B cell (primary cell): ENCODE results near the gene COG8. TPM values are rescaled to one million over a fixed set of nuclear protein-coding genes. Genes with fewer than 3 reads are reported as not detected.

Experiments used
- ATAC-seq: fragments of 200-7000 bp; cut with Tn5 transposase; one replicate; pipeline ENCODE4 v1.10.0; 2021; ENCODE audit warnings: low read depth, mild to moderate bottlenecking, moderate number of reproducible peaks, moderate library complexity
- CTCF ChIA-PET: fragments of 350-600 bp; sonication (Branson Sonifier 250); formaldehyde crosslinking; loops from one replicate; lab custom pipeline; 2021; ENCODE audit warnings: antibody characterized with exemption, inconsistent platforms; lab: Charles Lee
- POLR2A ChIA-PET: fragments of 350-600 bp; sonication (Branson Sonifier 250); formaldehyde crosslinking; loops from one replicate; lab custom pipeline; 2021; ENCODE audit warnings: antibody characterized with exemption; lab: Charles Lee
- DNase-seq: peaks from one replicate; pipeline ENCODE4 v3.0.0; 2013
- H2AFZ ChIP-seq: 2 replicates; pipeline ENCODE4 v1.6.1; 2012; ENCODE audit warnings: mild to moderate bottlenecking, low read depth, low read length; ENCODE audit not compliant: insufficient read depth, poor library complexity, severe bottlenecking
- H3K27ac ChIP-seq, 2 donors: 1 replicate in 1 of 2; 2 replicates in 1 of 2; pipeline ENCODE4 v1.5.1; 2012 to 2013; ENCODE audit warnings: low read length in 2 of 2, mild to moderate bottlenecking in 2 of 2, moderate library complexity in 1 of 2
- H3K27me3 ChIP-seq, 4 experiments: fragments of 200-600 bp in 1 of 4; sonication (generic) in 1 of 4; replicated peaks in 1 of 4; 1 replicate in 2 of 4; 2 replicates in 2 of 4; pipeline versions ENCODE4 v1.6.1 to v1.7.0; 2013 to 2016; ENCODE audit warnings: low read length in 3 of 4, mild to moderate bottlenecking in 2 of 4, mixed read lengths in 1 of 4, moderate library complexity in 1 of 4; ENCODE audit not compliant: insufficient read depth in 4 of 4, control insufficient read depth in 3 of 4; ENCODE audit errors: control extremely low read depth in 1 of 4
- H3K36me3 ChIP-seq, 2 experiments: replicated peaks in 1 of 2; 1 replicate in 1 of 2; 2 replicates in 1 of 2; pipeline versions ENCODE4 v1.6.1 to v1.7.1; 2013; ENCODE audit warnings: low read length in 1 of 2; ENCODE audit not compliant: insufficient read depth in 2 of 2, control insufficient read depth in 1 of 2; ENCODE audit errors: control extremely low read depth in 1 of 2, extremely low read depth in 1 of 2
- H3K4me1 ChIP-seq, 2 donors: fragments of 200-600 bp in 1 of 2; sonication (generic) in 1 of 2; 1 replicate in 1 of 2; 2 replicates in 1 of 2; pipeline versions ENCODE4 v1.5.1 to v1.6.1; 2013 to 2017; ENCODE audit warnings: low read length in 2 of 2; ENCODE audit not compliant: control insufficient read depth in 2 of 2, insufficient read depth in 2 of 2
- H3K4me2 ChIP-seq: replicated peaks from 2 replicates; pipeline ENCODE3; 2012; ENCODE audit warnings: mild to moderate bottlenecking, low read depth, low read length; ENCODE audit not compliant: poor library complexity, severe bottlenecking
- H3K4me3 ChIP-seq, 5 experiments: fragments of 200-600 bp in 1 of 5; sonication (generic) in 1 of 5; 1 replicate in 3 of 5; 2 replicates in 2 of 5; pipeline versions ENCODE4 v1.5.1 to v1.7.0; 2011 to 2016; ENCODE audit warnings: low read length in 4 of 5, mild to moderate bottlenecking in 4 of 5, low read depth in 2 of 5, control low read depth in 1 of 5, moderate library complexity in 1 of 5; ENCODE audit not compliant: insufficient read depth in 1 of 5; ENCODE audit errors: control extremely low read depth in 1 of 5, extremely low read depth in 1 of 5
- H3K79me2 ChIP-seq: fragments of 200-600 bp; sonication (generic); one replicate; pipeline ENCODE4 v1.6.0; 2016; ENCODE audit warnings: low read length; ENCODE audit not compliant: control insufficient read depth, insufficient read depth
- H3K9ac ChIP-seq: fragments of 200-600 bp; sonication (generic); 2 replicates; pipeline ENCODE4 v1.6.1; 2017; ENCODE audit warnings: mild to moderate bottlenecking, low read length, moderate library complexity
- H3K9me3 ChIP-seq, 3 donors: one replicate each; pipeline versions ENCODE4 v1.6.1 to v1.7.1; 2013; ENCODE audit warnings: low read length in 2 of 3; ENCODE audit not compliant: control insufficient read depth in 2 of 3, insufficient read depth in 1 of 3; ENCODE audit errors: control extremely low read depth in 1 of 3
- H4K20me1 ChIP-seq: 2 replicates; pipeline ENCODE4 v1.6.0; 2012; ENCODE audit warnings: mild to moderate bottlenecking, low read length; ENCODE audit not compliant: insufficient read depth, control insufficient read depth, poor library complexity, severe bottlenecking
- H3K27ac Mint-ChIP-seq: one replicate; pipeline ENCODE4 v1.8.0; 2021; ENCODE audit warnings: mixed read lengths
- H3K27me3 Mint-ChIP-seq: one replicate; pipeline ENCODE4 v1.8.0; 2021; ENCODE audit warnings: mixed read lengths
- H3K4me1 Mint-ChIP-seq: one replicate; pipeline ENCODE4 v1.8.0; 2021; ENCODE audit warnings: mixed read lengths
- H3K4me3 Mint-ChIP-seq: one replicate; pipeline ENCODE4 v1.8.0; 2021; ENCODE audit warnings: mixed read lengths
- H3K9me3 Mint-ChIP-seq: one replicate; pipeline ENCODE4 v1.8.0; 2022; ENCODE audit warnings: mixed read lengths; ENCODE audit not compliant: insufficient read depth
- EZH2 ChIP-seq: IDR thresholded peaks from 2 replicates; pipeline ENCODE4 v1.6.1; 2012; ENCODE audit warnings: borderline replicate concordance, low read depth, mild to moderate bottlenecking, moderate library complexity, low read length; ENCODE audit not compliant: insufficient read depth, poor library complexity, severe bottlenecking
- WGBS: methylation state at CpG from one replicate; pipeline ENCODE4 v1.1.5; 2013; ENCODE audit warnings: missing lambda C conversion rate; ENCODE audit not compliant: insufficient coverage; 5-methylcytosine and 5-hydroxymethylcytosine counted together
- intact Hi-C: fragments of 100-400 bp; cut with micrococcal nuclease; formaldehyde crosslinking; loops from one replicate; pipeline ENCODE4 v1.10.0; 2022
- polyA plus RNA-seq: library from polyadenylated mRNA; depleted of rRNA; stranded (reverse); fragments of >200 nt; gene quantifications from 2 replicates; pipeline ENCODE4 v1.2.3, GENCODE V29; 2012
- total RNA-seq, 2 donors: library from RNA; stranded (reverse); fragments of 120-200 nt in 1 of 2; gene quantifications; 1 replicate in 1 of 2; 2 replicates in 1 of 2; pipeline versions ENCODE4 v1.2.3 to v1.2.4, GENCODE V29; 2013 to 2022
- TF ChIP-seq, protein P1 (sequence below): fragments of 200-600 bp; IDR thresholded peaks from one replicate; pipeline ENCODE4 v1.8.0; 2022; ENCODE audit warnings: antibody characterized with exemption, mild to moderate bottlenecking

COG8 gene
- total and polyA plus RNA-seq, 2 donors (not counting 1 experiment from before 2014, with no cell fraction given): 34.4 to 61.6 TPM

GRCh38 chr16:69315486-69316311, 23.7 kb downstream of the COG8 start:
- Histone ChIP-seq H3K27me3 (no peaks in the 10 kb centered on the region), H3K79me2 (peaks cover 86% of the 10 kb centered on the region), H3K4me3 (no peak overlapping the region), H3K4me1 (peaks cover 7 to 18% of the 10 kb centered on the region in 2 donors), H4K20me1 (peaks cover 81% of the 10 kb centered on the region), H3K9me3 (no peaks in the 10 kb centered on the region), H3K9ac (no peak overlapping the region), H3K36me3 (peaks cover 2 to 61% of the 10 kb centered on the region in 2 experiments), H2AFZ (no peak overlapping the region), H3K27ac (no peak overlapping the region), H3K4me2 (no peak overlapping the region)
- TF ChIP-seq EZH2: no peak
- TF ChIP-seq, protein P1, sequence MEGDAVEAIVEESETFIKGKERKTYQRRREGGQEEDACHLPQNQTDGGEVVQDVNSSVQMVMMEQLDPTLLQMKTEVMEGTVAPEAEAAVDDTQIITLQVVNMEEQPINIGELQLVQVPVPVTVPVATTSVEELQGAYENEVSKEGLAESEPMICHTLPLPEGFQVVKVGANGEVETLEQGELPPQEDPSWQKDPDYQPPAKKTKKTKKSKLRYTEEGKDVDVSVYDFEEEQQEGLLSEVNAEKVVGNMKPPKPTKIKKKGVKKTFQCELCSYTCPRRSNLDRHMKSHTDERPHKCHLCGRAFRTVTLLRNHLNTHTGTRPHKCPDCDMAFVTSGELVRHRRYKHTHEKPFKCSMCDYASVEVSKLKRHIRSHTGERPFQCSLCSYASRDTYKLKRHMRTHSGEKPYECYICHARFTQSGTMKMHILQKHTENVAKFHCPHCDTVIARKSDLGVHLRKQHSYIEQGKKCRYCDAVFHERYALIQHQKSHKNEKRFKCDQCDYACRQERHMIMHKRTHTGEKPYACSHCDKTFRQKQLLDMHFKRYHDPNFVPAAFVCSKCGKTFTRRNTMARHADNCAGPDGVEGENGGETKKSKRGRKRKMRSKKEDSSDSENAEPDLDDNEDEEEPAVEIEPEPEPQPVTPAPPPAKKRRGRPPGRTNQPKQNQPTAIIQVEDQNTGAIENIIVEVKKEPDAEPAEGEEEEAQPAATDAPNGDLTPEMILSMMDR: no peak
- intact Hi-C loops: loop anchor here (10.0 kb wide), 1 partner anchor 781 kb away; the partner anchor contains the start of gene ZFP90
- ChIA-PET CTCF (interaction anchor here (1.8 kb wide), 1 partner anchor 10 kb away, joined by 5 read pairs; no protein-coding TSS in a partner anchor), POLR2A (no interaction called here)
- Mint-ChIP-seq H3K4me3 (no peak overlapping the region), H3K4me1 (peaks cover 19% of the 10 kb centered on the region), H3K27ac (no peak overlapping the region), H3K9me3 (no peaks in the 10 kb centered on the region), H3K27me3 (no peaks in the 10 kb centered on the region)
- ATAC-seq: no peak
- no peak for DNase-seq
- 98% methylated on average over 29 of the region's 30 CpGs for WGBS

- DNase-seq: no peak
- Histone ChIP-seq H4K20me1 (peaks cover 71% of the 10 kb centered on the region), H3K4me3 (no peak overlapping the region), H3K4me1 (peaks cover 10 to 23% of the 10 kb centered on the region in 2 donors), H3K9ac (no peak overlapping the region), H3K4me2 (no peak overlapping the region), H3K27ac (no peak overlapping the region), H3K36me3 (peaks cover 2 to 49% of the 10 kb centered on the region in 2 experiments), H3K27me3 (no peaks in the 10 kb centered on the region), H3K79me2 (peaks cover 76% of the 10 kb centered on the region), H3K9me3 (peaks cover 0 to 6% (median 0%) of the 10 kb centered on the region in 3 donors), H2AFZ (no peak overlapping the region)
- 96% methylated on average over 10 of the region's 11 CpGs for WGBS
- ChIA-PET CTCF (interaction anchor here (1.3 to 1.8 kb wide), 2 partner anchors 11 to 15 kb away, joined by 5 read pairs; no protein-coding TSS in a partner anchor), POLR2A (interaction anchor here (0.6 kb wide), 1 partner anchor 12 kb away, joined by 7 read pairs; no protein-coding TSS in a partner anchor)
- peaks cover 24% of the 10 kb centered on the region for H3K4me1 Mint-ChIP-seq
- no peaks in the 10 kb centered on the region for H3K9me3 Mint-ChIP-seq
- TF ChIP-seq, protein P1: no peak
- TF ChIP-seq EZH2: no peak
- no peak for ATAC-seq
- H3K4me3 Mint-ChIP-seq: no peak overlapping the region
- H3K27me3 Mint-ChIP-seq: no peaks in the 10 kb centered on the region
- no peak overlapping the region for H3K27ac Mint-ChIP-seq
- intact Hi-C loops: loop anchor here (10.0 kb wide), 1 partner anchor 780 kb away; the partner anchor contains the start of gene ZFP90
These were observed 24.8 kb downstream of the COG8 start for GRCh38 chr16:69314534-69314933.
